HG03060 (cell line): ENCODE data around the gene KCNN3.

Source experiments
- ATAC-seq: cut with Tn5 transposase; IDR thresholded peaks from one replicate; pipeline ENCODE4 v1.9.1; 2021; ENCODE audit warnings: low read depth, moderate number of reproducible peaks; ENCODE audit not compliant: unreplicated experiment

KCNN3 gene

DNA sequence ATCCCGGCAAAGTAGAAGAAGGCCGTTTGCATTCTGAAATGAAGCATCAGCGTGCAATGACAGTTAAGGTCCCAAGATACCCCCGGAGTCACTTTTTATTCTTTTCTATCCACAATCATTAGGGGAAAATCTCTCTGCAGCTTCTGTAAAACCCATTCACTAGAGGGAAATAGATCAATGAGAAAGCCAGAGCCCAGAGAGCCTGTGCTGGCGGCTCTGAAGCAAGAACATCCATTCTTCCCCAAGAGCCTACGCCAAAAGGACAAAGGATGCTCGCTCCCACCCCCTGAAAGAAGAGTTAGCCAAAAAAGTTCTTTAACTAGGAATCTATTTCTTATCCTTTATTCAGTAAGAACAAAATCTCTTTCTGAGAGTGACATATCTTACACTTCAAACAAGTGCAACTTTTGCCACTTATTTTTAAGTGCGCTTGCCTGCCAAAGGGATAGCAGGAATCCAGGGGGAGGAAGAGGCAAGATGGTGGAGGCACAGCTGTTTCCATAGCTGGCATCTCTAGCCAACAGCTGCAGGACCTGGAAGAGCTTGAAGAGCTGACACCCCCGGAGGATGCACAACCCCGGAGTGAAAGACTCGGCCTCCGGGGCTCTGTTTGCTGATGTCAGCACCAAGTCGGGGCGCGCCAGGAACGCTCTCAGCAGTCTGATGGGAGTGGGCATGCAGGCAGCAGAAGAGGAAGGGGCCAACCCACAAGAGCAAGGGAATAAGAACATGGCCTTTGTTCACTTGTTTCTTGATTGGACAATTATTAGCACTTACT is 68.7 kb downstream of the KCNN3 start:
- ATAC-seq = no peak

DNA sequence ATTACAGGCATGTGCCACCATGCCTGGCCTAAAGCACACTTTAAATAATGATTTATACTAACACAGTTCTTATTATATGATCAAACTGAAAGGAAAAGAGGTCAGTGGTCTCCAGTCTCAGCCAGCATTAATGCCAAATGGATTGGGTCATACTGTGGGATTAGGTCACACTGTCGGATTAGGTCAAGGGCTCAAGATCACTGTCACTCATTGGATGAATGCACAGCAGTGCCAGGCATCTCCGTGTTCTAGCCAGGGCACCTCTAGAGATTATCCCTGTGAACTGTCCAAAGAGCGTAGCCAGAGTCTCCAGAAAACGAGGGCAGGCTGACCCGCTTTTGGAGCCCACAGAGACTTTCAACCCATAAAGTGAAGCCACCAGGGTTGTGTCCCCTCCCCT is 70.9 kb downstream of the KCNN3 start:
- no peak for ATAC-seq

DNA sequence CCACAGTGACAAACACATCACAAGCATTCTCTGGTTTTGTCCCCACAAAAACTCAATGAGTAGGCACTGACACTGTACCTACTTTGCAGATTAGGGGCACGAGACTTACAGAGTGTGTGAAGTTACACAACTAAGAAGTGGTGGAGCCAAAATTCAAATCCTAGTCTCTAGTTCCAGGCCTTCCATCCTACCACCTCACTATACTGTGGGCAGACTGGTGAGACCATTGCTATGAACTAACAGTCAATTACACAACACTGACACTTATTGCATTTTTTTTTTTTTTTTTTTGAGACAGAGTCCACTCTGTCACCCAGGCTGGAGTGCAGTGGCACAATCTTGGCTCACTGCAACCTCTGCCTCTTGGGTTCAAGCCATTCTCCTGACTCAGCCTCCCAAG is 71.4 kb downstream of the KCNN3 start:
- no peak for ATAC-seq

DNA sequence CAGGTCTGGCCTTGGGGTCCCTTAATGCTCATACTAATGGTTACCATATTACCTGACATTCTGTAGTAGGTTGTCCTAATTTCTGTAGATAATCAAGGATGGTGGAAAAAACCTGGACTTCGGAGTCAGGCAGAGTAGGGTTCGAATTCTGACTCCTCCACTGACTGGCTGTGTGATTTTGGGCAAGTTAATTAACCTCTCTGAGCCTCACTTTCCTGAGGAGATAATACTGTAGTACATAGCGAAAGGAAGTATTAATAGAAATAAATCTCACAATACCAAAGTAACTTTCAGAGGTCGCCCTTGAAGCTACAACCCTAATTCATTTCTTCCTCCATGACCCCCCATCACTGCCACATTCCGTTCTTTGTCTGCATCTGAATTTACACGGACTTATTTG is 72.9 kb downstream of the KCNN3 start:
- ATAC-seq = no peak

DNA sequence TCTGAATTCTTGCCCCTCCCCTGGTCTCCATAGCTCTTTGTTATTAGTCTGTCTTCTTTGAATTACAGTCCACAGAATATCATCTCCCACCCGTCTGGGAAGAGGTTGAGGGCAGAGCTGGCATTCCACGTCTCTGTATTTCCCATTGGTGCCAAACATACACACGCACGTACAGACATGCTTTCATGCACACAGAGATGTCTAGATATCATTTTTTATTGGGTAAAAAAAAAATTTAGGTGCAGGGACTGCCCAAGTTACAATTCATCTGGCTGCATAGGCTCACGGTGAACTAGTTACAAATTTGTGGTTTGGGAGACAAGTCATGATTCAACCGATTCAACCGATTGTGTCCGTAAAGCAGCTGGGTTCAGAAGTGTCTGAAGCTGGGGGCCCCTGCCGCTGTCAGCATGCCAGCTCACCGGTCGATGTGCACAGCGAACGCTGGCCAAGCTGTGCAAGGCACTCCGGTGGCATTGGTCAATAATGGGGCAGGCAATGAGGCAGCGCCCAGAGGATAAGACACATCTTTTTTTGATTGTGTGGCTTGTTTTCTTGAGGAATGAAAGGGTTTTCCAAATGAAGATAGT is 73.7 kb downstream of the KCNN3 start:
- ATAC-seq = no peak

DNA sequence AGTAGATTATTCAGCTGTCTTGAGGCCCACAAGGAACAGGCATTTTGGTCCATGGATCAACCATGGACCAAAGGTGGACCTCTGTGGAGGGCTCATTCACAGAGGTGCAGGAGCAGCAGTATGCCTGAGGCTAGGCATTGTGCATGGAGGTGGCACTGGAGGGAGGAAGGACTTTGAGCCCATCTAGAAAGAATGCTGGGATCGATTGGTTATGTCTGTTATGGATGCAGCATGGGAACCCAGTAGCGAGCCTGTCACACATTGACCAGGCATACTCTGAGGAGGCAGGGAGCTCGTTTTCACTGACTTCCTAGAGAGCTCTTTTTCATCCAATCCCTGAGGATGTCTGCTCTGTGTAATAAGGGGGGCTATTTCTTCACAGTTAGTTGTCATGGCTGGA is 75.5 kb downstream of the KCNN3 start:
- ATAC-seq = no peak

DNA sequence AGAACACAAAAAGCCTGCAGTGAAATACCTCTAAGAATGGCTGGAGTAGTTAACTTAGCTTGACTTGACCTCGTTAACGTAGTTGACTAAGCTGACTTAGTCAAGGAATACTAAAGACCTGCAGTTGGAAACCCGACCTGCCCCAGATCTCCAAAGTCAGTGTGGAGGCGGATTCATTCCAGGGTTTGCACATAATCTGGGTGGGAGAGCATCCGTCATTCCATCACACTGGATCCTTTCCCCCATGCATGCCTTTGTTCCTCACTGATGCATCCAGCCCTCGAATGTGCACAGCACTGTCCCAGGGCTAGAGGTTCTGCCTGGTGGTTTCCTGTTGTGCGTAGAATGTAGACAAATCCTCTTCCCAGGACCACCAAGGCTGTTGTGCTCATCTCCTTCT is 76.4 kb downstream of the KCNN3 start:
- no peak for ATAC-seq

DNA sequence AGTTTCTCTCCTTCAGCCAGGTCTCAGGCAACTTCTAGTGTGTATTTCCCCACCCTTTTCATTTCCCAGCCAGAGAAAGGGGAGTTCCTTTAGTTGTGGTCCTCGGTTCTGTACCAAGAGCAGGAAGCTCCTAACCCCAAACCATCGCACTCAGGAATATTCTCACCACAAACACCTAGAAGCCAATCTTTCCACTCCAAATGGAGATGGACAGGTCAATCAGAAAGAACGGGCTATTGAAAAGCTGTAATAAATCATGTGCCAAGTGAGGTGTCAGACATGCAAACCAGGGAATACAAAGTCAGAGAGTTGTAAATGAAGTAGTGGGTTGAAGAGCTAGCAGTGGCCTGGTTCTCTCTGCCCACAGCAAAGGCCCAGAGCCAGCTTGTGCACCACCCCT is 77.2 kb downstream of the KCNN3 start:
- ATAC-seq = no peak

DNA sequence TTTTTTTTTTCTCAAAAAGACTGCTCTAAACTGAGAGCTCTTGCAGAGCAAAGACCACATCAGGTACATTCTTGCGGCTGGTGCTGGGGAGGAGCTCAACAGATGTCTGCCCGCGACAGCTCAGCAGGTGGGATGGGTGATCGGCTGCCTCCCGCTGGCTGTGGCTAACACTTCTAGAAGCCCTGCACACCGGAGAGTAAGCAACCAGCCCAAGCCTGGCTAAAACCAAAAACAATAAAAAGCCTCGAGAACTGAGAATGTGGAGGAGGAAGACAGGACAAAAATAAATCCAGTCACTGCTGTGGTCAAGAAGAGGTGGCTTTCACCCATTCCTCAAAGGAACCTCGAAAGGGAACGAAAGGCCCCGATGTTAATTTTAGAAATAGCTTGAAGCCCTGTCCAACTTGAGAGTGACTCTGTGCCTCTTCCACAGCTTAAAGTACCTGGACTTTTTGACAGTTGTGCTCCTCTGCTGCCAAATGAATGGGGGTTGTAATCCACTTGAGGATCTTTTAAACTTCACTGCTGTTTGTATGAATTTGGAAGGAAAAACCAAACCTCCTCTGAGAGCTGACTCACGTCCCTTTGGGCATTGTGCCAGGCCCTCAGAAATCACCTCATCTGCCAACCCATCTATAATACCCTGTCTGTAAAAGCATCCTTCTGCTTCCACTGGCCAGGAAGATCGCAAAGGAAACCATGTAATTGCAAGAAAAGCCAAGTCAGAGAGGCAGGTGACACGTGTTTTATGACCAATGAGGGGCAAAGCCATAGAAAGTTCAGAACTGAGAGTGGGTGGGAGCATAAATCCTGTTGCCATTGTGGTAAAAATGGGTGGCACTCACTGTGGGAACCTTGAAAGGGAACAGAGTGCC is 78.6 kb downstream of the KCNN3 start:
- ATAC-seq = no peak

DNA sequence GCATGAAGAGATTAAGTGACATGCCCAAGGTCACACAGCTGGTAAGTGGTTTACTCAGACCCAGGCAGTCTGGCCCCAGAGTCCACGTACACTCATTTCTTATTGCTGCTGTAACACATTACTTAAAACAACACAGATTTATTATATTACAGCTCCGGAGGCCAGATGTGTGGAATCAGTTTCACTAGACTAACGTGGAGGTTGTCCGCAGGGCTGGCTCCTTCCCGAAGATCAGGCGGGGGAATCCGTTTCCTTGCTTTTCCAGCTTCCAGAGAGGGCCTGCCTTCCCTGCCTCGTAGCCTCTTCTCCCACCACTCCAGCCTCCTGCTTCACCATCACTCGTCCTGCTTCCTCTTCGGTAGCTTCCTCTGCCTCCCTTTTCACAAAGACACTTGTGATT is 81.2 kb downstream of the KCNN3 start:
- no peak for ATAC-seq

DNA sequence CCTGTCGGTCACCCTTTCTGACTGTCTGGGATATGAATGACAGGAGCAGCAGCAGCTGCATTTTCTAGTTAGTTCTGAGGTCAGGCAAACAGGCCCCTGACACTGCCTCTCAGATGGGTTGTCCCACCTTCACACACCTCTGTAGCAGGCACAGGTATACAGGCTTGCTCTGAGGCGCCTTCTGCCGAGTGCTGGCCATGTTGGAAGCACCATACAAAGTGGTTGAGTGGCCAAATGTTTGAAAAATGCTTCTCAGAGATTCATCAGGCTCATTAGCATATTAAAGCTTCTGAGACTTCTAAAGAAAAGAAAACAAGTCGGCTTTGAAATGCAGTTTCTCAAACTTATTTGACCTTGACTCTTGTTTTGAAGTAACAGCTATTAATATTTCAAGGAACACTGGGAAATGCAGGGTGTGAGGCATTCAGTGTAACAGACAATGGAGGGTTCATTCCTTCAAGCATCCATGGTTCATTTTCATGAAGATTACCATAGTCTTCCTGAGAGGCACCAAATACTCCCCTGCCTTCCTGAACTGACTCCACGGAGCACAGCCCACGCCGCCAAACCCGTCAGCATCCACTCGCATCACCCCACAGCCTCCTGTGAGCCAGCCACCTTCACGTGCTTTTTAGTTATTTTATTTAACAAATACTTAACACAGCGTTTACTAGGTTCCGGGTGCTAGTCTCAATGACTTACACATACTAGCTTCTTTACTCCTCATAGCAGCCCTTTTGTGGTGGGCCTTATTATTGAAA is 81.8 kb downstream of the KCNN3 start:
- no peak for ATAC-seq

DNA sequence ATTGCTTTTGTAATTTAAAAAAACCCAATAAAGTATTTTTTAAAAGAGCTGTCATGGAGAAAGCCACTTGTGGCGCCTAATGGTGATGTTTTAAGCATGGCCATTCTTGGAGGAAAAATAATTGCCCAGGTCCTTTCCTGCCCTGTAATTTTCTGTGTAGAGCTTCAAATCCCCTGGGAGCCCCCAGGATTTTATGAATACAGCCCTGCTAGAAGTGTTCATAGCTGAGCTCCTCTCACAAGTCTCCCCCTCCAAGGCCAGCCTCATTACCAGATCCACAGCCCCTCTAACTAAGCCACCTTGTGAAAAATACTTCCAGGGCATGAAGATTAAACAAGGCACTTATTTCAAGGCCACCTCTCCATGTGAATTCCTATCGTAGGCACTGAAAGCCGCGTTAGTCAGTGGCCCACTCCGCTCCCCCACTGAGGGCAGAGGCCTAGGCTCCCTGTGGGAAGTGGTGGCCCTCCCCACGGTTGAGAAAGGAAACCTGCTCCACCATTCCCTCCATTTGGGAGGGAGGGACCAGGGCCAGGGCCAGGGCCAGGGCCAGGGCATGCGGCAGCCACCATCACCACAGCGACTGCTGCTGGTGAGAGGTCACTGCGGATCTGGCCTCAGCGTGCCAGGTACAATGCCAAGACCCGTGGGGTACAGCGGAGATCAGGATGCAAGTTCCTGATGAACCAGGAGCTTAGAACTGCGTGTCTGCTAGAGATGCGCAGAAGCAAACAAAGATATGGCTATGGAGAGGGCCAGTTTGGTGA is 83.1 kb downstream of the KCNN3 start:
- no peak for ATAC-seq

DNA sequence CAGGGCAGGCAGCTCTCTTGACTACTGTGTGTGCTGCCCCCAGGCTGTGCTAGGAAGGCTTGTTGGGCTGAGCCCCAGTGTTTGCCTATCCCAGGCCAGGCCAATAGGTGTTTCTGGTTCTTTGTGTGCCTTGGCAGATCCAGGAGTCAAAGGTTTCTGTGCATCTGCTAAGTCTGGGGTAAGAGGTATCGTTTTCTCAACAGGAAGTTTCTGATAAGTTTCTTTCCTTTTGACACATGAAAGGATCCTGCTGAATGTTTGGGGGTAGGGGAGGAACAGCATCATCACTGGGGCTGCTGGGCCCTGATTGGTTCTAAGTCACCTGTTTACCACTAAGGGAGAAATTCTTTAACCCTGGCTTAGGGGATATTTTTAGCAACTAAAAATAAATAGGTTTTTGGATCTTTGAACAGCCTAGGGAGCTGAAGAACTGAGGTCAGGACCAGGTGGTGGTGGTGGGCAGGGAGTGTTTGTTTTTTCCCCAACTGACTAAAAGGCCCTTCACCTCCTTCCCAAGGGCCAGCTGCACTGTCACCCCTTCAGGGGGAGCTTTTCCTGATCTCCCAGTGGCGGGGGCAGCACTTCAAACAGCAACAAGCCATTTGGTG is 85.1 kb downstream of the KCNN3 start:
- ATAC-seq = no peak

DNA sequence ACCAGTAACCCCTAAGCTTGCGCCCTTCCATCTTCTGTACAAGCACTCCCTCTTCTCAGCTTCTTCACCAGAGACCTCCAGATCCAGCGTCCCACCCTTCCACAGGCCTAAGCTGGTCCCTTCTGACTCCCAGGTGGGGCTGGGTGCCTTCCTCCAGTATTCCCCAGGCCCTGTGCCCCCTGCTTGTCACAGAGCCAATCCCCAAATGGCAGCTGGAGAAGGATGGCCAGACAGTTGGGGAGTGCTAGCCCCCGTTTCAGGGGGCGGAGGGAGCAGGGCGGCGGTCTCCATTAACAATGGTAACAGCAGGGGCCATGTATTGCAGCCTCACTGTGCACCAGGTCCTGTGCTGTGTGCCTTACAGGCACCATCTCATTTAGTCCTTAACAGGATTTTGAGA is 85.7 kb downstream of the KCNN3 start:
- ATAC-seq = no peak

DNA sequence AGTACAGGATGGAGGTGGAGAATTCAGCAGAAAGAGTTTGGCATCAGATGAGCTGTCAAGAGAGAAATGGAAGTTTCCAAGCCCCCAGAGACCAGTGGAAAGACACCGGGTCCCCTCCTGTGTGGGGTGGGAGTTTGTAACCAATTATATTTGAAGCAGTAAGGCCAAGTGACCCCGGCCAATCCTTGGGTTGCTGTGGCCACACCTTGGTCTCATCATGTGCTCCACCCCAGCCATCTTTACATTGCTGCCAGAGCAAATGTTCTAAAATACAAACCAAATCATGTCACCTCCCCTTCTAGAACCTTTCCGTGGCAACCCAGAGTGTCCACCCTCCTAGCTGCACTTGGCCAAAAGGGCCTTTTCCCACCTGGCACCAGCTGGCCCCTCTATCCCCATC is 86.1 kb downstream of the KCNN3 start:
- no peak for ATAC-seq

DNA sequence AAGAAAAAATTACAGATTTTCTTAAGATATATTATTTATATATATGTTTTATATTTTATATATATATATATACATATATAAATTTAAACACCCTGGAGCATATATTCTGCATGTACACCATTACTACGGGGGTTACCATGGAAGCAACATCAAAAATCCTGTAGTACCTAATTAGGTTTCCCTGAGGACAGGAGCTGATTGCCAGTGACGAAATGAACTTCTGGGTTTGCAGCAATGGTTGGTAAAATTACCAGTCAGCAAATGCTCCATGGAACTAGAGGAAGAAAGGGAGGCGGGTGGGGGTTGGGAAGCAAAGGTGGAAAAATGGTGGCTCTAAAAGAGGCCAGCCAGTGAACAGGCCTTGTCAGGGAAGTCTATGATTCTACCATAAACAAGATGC is 89.5 kb downstream of the KCNN3 start:
- ATAC-seq = no peak

DNA sequence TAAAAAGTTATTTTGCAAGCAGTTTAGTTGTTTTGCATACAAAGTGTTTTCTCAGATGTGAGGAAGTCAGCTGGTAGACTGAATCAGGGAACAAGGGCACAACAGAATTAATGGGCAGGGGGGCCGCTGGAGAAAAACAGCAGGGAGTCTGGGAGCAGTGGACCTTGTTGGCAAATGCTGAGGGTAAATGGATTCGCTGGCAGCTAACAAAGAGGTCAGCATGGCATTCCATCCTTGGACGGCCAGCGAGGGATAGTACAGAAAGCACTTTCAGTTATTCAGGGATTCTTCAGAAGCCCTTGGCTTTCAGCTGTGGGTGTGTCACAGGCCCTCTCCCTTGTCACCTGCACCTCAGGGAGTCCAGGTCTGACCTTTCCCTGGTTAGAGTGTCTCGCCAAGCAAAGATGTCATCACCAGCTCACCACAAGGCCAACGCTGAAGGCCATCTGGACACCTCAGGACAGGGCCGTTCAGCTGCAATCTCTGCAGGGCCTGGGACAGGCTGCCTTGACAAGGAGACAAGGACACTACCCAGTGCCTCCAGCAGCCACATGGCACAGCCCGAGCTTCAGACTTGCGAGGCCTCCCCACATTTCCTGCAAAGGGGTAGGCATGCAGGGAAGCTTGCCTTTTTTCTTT is 90.4 kb downstream of the KCNN3 start:
- ATAC-seq = no peak

DNA sequence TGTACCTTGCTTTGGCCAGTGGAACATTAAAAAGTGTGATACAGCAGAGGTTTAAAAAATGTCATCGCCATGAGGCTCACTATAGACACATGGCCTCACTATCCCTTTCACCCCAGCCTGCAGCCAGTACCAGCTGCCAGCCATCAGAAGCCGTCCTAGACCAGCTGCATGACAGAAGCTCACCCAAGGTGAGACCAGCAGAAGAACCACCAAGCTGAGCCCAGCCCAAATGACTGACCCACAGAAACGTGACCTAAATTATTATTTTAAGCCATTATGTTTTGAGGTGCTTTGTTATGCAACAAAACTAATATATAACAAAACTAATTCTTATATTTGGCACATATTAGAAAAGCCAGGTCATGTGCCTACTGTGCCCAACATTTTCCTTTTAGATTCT is 91.1 kb downstream of the KCNN3 start:
- ATAC-seq = no peak

DNA sequence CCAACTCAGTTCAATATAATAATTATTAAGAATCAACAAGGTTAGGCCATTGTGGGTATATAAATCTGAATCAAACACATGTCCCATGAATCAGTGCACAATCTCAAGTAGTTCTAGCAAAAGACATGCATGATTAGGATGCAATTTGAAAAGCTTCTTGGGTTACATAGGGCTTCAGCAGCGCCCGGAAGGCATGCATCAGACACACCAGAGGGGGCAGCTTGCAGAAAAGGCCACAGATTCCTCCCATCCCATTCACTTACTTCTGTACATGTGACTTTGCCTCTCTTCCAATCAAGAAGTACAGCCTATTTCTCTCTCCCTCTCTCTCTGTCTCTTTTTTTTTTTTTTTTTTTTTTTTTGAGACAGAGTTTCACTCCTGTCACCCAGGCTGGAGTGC is 91.8 kb downstream of the KCNN3 start:
- no peak for ATAC-seq
